HEK293T (cell line): ENCODE data around the gene SLC35E1.
"Not testable (repeated sequence)": the region's sequence is repeated elsewhere in the genome, so short reads cannot be mapped to it uniquely, and the experiment has no call there.

Experiments
- CTCF ChIA-PET: fragments of 350-600 bp; formaldehyde crosslinking; extraction: SDS; loops from one replicate; lab custom pipeline; 2021; ENCODE audit warnings: antibody characterized with exemption, inconsistent platforms; lab: Yijun Ruan, JAX
- POLR2A ChIA-PET: fragments of 350-600 bp; formaldehyde crosslinking; extraction: SDS; loops from one replicate; lab custom pipeline; 2020; ENCODE audit warnings: antibody characterized with exemption, inconsistent platforms; lab: Yijun Ruan, JAX
- DNase-seq: peaks from one replicate; pipeline ENCODE4 v3.0.0; 2012; ENCODE audit warnings: mixed read lengths; ENCODE audit errors: extremely low spot score
- ARNT ChIP-seq: fragments of 450-650 bp; IDR thresholded peaks from 2 replicates; pipeline ENCODE4 v1.6.1; 2017; ENCODE audit warnings: mild to moderate bottlenecking
- BHLHE40 ChIP-seq: fragments of 450-650 bp; IDR thresholded peaks from 2 replicates; pipeline ENCODE4 v1.6.1; 2016; ENCODE audit warnings: mild to moderate bottlenecking, moderate library complexity, borderline replicate concordance
- CTBP1 ChIP-seq: fragments of 450-650 bp; IDR thresholded peaks from 2 replicates; pipeline ENCODE4 v1.6.1; 2016; ENCODE audit warnings: borderline replicate concordance
- ELF4 ChIP-seq: fragments of 450-650 bp; IDR thresholded peaks from 2 replicates; pipeline ENCODE4 v1.6.1; 2017; ENCODE audit warnings: antibody characterized with exemption
- FOXA1 ChIP-seq: fragments of 450-650 bp; IDR thresholded peaks from 2 replicates; pipeline ENCODE4 v1.6.1; 2016; ENCODE audit warnings: mild to moderate bottlenecking
- FOXK2 ChIP-seq: fragments of 450-650 bp; IDR thresholded peaks from 2 replicates; pipeline ENCODE4 v1.6.1; 2016; ENCODE audit warnings: mild to moderate bottlenecking
- FOXM1 ChIP-seq: fragments of 450-650 bp; IDR thresholded peaks from 2 replicates; pipeline ENCODE4 v1.6.1; 2017; ENCODE audit warnings: mild to moderate bottlenecking, borderline replicate concordance
- HDGF ChIP-seq: fragments of 450-650 bp; IDR thresholded peaks from 2 replicates; pipeline ENCODE4 v1.6.1; 2017; ENCODE audit warnings: antibody characterized with exemption, borderline replicate concordance
- L3MBTL2 ChIP-seq: fragments of 450-650 bp; conservative IDR thresholded peaks from 2 replicates; pipeline ENCODE4 v1.6.1; 2016; ENCODE audit warnings: mild to moderate bottlenecking
- LEF1 ChIP-seq: fragments of 450-650 bp; IDR thresholded peaks from 2 replicates; pipeline ENCODE4 v1.6.1; 2017; ENCODE audit warnings: mild to moderate bottlenecking, borderline replicate concordance
- NFRKB ChIP-seq: fragments of 450-650 bp; IDR thresholded peaks from 2 replicates; pipeline ENCODE4 v1.6.1; 2016; ENCODE audit warnings: mild to moderate bottlenecking, moderate library complexity
- PKNOX1 ChIP-seq: fragments of 450-650 bp; IDR thresholded peaks from 2 replicates; pipeline ENCODE4 v1.6.1; 2016
- SP1 ChIP-seq: fragments of 450-650 bp; IDR thresholded peaks from 2 replicates; pipeline ENCODE4 v1.6.1; 2017
- SUZ12 ChIP-seq: fragments of 450-650 bp; IDR thresholded peaks from 2 replicates; pipeline ENCODE4 v1.6.1; 2016; ENCODE audit warnings: mild to moderate bottlenecking
- TARDBP ChIP-seq: fragments of 450-650 bp; IDR thresholded peaks from 2 replicates; pipeline ENCODE4 v1.6.1; 2016
- ZNF384 ChIP-seq: fragments of 450-650 bp; IDR thresholded peaks from 2 replicates; pipeline ENCODE4 v1.6.1; 2016

SLC35E1 gene

GRCh38 chr19:16544473-16545231, 27.6 kb downstream of the SLC35E1 start:
- TF ChIP-seq FOXK2, result no peak
- no peak for TF ChIP-seq TARDBP
- no peak for TF ChIP-seq HDGF
- ChIA-PET CTCF (no interaction called here), POLR2A (no interaction called here)
- DNase-seq, result no peak

- POLR2A ChIA-PET, result interaction anchor here (1.1 to 1.5 kb wide), 2 partner anchors 9 to 10 kb away, joined by 4 to 7 read pairs; no protein-coding TSS in a partner anchor
- CTCF ChIA-PET, DNase-seq: not testable (repeated sequence)
Observed at GRCh38 chr19:16543734-16544133, 28.5 kb downstream of the SLC35E1 start.

GRCh38 chr19:16542910-16543472, 29.2 kb downstream of the SLC35E1 start:
- POLR2A ChIA-PET, result interaction anchor here (0.6 to 1.5 kb wide), 5 partner anchors 9 to 117 kb away, joined by 3 to 7 read pairs (median 3); partner anchors contain the start of gene SMIM7
- TF ChIP-seq FOXK2, result no peak
- no peak for TF ChIP-seq ZNF384
- TF ChIP-seq CTBP1, result no peak
- no peak for TF ChIP-seq FOXM1
- no peak for TF ChIP-seq PKNOX1
- TF ChIP-seq ELF4, result no peak
- no peak for TF ChIP-seq ARNT
- TF ChIP-seq BHLHE40, result no peak
- TF ChIP-seq LEF1, result no peak
- no peak for TF ChIP-seq TARDBP
- no peak for TF ChIP-seq SP1
- no peak for TF ChIP-seq L3MBTL2
- no peak for TF ChIP-seq NFRKB
- TF ChIP-seq HDGF, result no peak
- no peak for TF ChIP-seq FOXA1
- DNase-seq, result no peak
- CTCF ChIA-PET, result interaction anchor here (0.5 kb wide), 1 partner anchor 62 kb away, joined by 4 read pairs; no protein-coding TSS in a partner anchor

- TF ChIP-seq ELF4, result peak; percentile 84
- TF ChIP-seq NFRKB, result no peak
- TF ChIP-seq L3MBTL2, result peak; percentile 92
- peak; percentile 99 for DNase-seq
- ChIA-PET CTCF (interaction anchor here (0.5 kb wide), 2 partner anchors 61 to 259 kb away, joined by 4 read pairs; no protein-coding TSS in a partner anchor), POLR2A (interaction anchor here (0.6 to 1.5 kb wide), 9 partner anchors 9 to 86 kb away, joined by 3 to 7 read pairs (median 3); partner anchors contain the start of gene MED26)
Observed at GRCh38 chr19:16542045-16542909, 29.9 kb downstream of the SLC35E1 start, which contains the start of gene CHERP. Gene CHERP (minus strand): TSS chr19:16542437. CDS start chr19:16542378, 59 bp downstream.

- TF ChIP-seq TARDBP (no peak), FOXK2 (no peak), LEF1 (no peak), ELF4 (no peak), NFRKB (no peak), SUZ12 (no peak), ARNT (no peak), BHLHE40 (no peak), L3MBTL2 (no peak), FOXM1 (no peak)
Observed at GRCh38 chr19:16541526-16542044, 30.6 kb downstream of the SLC35E1 start.

GRCh38 chr19:16540948-16541347, 31.3 kb downstream of the SLC35E1 start:
- ChIA-PET POLR2A (no interaction called here), CTCF (no interaction called here)
- DNase-seq, result no peak
- TF ChIP-seq ZNF384 (no peak), PKNOX1 (no peak), FOXA1 (no peak), FOXK2 (no peak), CTBP1 (no peak), ELF4 (no peak), HDGF (no peak)

More at GRCh38 chr19:16541526-16542044, 30.6 kb downstream of the SLC35E1 start:
- no peak for DNase-seq
- POLR2A ChIA-PET, result interaction anchor here (0.6 to 1.0 kb wide), 5 partner anchors 9 to 86 kb away, joined by 3 read pairs; partner anchors contain the start of gene MED26
- CTCF ChIA-PET, result interaction anchor here (0.5 kb wide), 1 partner anchor 259 kb away, joined by 4 read pairs; no protein-coding TSS in a partner anchor

GRCh38 chr19:16537111-16537510, 35.1 kb downstream of the SLC35E1 start:
- ChIA-PET POLR2A (no interaction called here), CTCF (no interaction called here)
- TF ChIP-seq FOXA1 (no peak), LEF1 (no peak), ZNF384 (no peak), FOXM1 (no peak), SP1 (no peak), ELF4 (no peak), L3MBTL2 (no peak), SUZ12 (no peak), TARDBP (no peak), BHLHE40 (no peak), HDGF (no peak), PKNOX1 (no peak), ARNT (no peak), CTBP1 (no peak), NFRKB (no peak), FOXK2 (no peak)
- DNase-seq, result no peak
